ENCODE measurements around the gene NSG1. TPM values are rescaled to one million over a fixed set of nuclear protein-coding genes. Genes with fewer than 3 reads are reported as not detected.

Gene NSG1
- total RNA-seq, 1 donor from 2014 or later = 10.6 TPM

GRCh38 chr4:4379540-4380087 lies 7.3 kb upstream of the NSG1 start:
- Histone ChIP-seq H3K4me1 (ENCODE audit: insufficient read depth, low read length) (no peaks in the 10 kb centered on the region), H4K20me1 (ENCODE audit: insufficient read depth, low read length) (no peaks in the 10 kb centered on the region), H3K27me3 (ENCODE audit: insufficient read depth, low read length) (peaks cover 24% of the 10 kb centered on the region), H3K79me2 (ENCODE audit: insufficient read depth, low read length) (no peaks in the 10 kb centered on the region), H3K9me3 (ENCODE audit: insufficient read depth, low read depth, low read length) (no peaks in the 10 kb centered on the region), H3K4me3 (ENCODE audit: insufficient read depth, low read depth, low read length) (no peak overlapping the region), H3K27ac (ENCODE audit: low read depth, low read length) (no peak overlapping the region), H3K4me2 (ENCODE audit: low read length) (no peak overlapping the region), H3K9ac (ENCODE audit: low read length) (no peak overlapping the region), H3K36me3 (ENCODE audit: insufficient read depth, low read length) (no peaks in the 10 kb centered on the region), H2AFZ (ENCODE audit: low read depth, low read length) (no peak overlapping the region)
- FAIRE-seq = no peak
- Mint-ChIP-seq H3K36me3 (ENCODE audit: low read depth, unreplicated experiment) (no peaks in the 10 kb centered on the region), H3K27ac (ENCODE audit: unreplicated experiment) (no peak overlapping the region), H3K27me3 (ENCODE audit: low read depth, unreplicated experiment) (peaks cover 73% of the 10 kb centered on the region), H3K9me3 (ENCODE audit: unreplicated experiment) (no peaks in the 10 kb centered on the region), H3K4me1 (ENCODE audit: low read depth, unreplicated experiment) (no peaks in the 10 kb centered on the region), H3K4me3 (ENCODE audit: unreplicated experiment) (no peak overlapping the region)
- TF ChIP-seq CTCF (IDR thresholded peaks at IDR 0.05; ENCODE audit: insufficient read depth, low read depth, low read length) (no peak), EZH2 (IDR thresholded peaks at IDR 0.05; ENCODE audit: insufficient read depth, low read length) (no peak)
- DNase-seq (ENCODE audit: low read depth) = no peak

GRCh38 chr4:4383085-4383484 lies 3.8 kb upstream of the NSG1 start:
- H3K9ac ChIP-seq (ENCODE audit: low read length) = no peak overlapping the region
- FAIRE-seq (no peak), DNase-seq (ENCODE audit: low read depth) (no peak)
- Mint-ChIP-seq H3K36me3 (ENCODE audit: low read depth, unreplicated experiment) (no peaks in the 10 kb centered on the region), H3K4me3 (ENCODE audit: unreplicated experiment) (no peak overlapping the region), H3K9me3 (ENCODE audit: unreplicated experiment) (peaks cover under 1% of the 10 kb centered on the region), H3K4me1 (ENCODE audit: low read depth, unreplicated experiment) (no peaks in the 10 kb centered on the region), H3K27ac (ENCODE audit: unreplicated experiment) (no peak overlapping the region), H3K27me3 (ENCODE audit: low read depth, unreplicated experiment) (peaks cover 63% of the 10 kb centered on the region)
- no peaks in the 10 kb centered on the region for H4K20me1 ChIP-seq (ENCODE audit: insufficient read depth, low read length)
- no peaks in the 10 kb centered on the region for H3K9me3 ChIP-seq (ENCODE audit: insufficient read depth, low read depth, low read length)
- H3K27me3 ChIP-seq (ENCODE audit: insufficient read depth, low read length) = peaks cover 41% of the 10 kb centered on the region
- no peak for TF ChIP-seq CTCF (IDR thresholded peaks at IDR 0.05; ENCODE audit: insufficient read depth, low read depth, low read length)
- no peak for TF ChIP-seq EZH2 (IDR thresholded peaks at IDR 0.05; ENCODE audit: insufficient read depth, low read length)
- no peaks in the 10 kb centered on the region for H3K79me2 ChIP-seq (ENCODE audit: insufficient read depth, low read length)
- no peak overlapping the region for H3K4me3 ChIP-seq (ENCODE audit: insufficient read depth, low read depth, low read length)
- no peaks in the 10 kb centered on the region for H3K36me3 ChIP-seq (ENCODE audit: insufficient read depth, low read length)
- no peak overlapping the region for H3K4me2 ChIP-seq (ENCODE audit: low read length)
- no peak overlapping the region for H2AFZ ChIP-seq (ENCODE audit: low read depth, low read length)
- peaks cover 3% of the 10 kb centered on the region for H3K4me1 ChIP-seq (ENCODE audit: insufficient read depth, low read length)
- no peak overlapping the region for H3K27ac ChIP-seq (ENCODE audit: low read depth, low read length)

GRCh38 chr4:4384837-4385236 lies 2.1 kb upstream of the NSG1 start:
- peaks cover 55% of the 10 kb centered on the region for H3K27me3 ChIP-seq (ENCODE audit: insufficient read depth, low read length)
- no peaks in the 10 kb centered on the region for H3K4me1 Mint-ChIP-seq (ENCODE audit: low read depth, unreplicated experiment)
- TF ChIP-seq CTCF (IDR thresholded peaks at IDR 0.05; ENCODE audit: insufficient read depth, low read depth, low read length) = peak; percentile 6
- TF ChIP-seq EZH2 (IDR thresholded peaks at IDR 0.05; ENCODE audit: insufficient read depth, low read length) = no peak
- peaks cover 2% of the 10 kb centered on the region for H3K9me3 Mint-ChIP-seq (ENCODE audit: unreplicated experiment)
- FAIRE-seq = no peak
- H3K27me3 Mint-ChIP-seq (ENCODE audit: low read depth, unreplicated experiment) = peaks cover 68% of the 10 kb centered on the region
- H3K36me3 Mint-ChIP-seq (ENCODE audit: low read depth, unreplicated experiment) = peaks cover 2% of the 10 kb centered on the region
- no peak overlapping the region for H3K27ac ChIP-seq (ENCODE audit: low read depth, low read length)
- H3K9me3 ChIP-seq (ENCODE audit: insufficient read depth, low read depth, low read length) = no peaks in the 10 kb centered on the region
- no peak overlapping the region for H3K4me2 ChIP-seq (ENCODE audit: low read length)
- no peak overlapping the region for H2AFZ ChIP-seq (ENCODE audit: low read depth, low read length)
- H3K79me2 ChIP-seq (ENCODE audit: insufficient read depth, low read length) = no peaks in the 10 kb centered on the region
- H3K4me3 ChIP-seq (ENCODE audit: insufficient read depth, low read depth, low read length) = no peak overlapping the region
- H3K9ac ChIP-seq (ENCODE audit: low read length) = no peak overlapping the region
- no peak for DNase-seq (ENCODE audit: low read depth)
- no peaks in the 10 kb centered on the region for H4K20me1 ChIP-seq (ENCODE audit: insufficient read depth, low read length)
- no peaks in the 10 kb centered on the region for H3K36me3 ChIP-seq (ENCODE audit: insufficient read depth, low read length)
- H3K27ac Mint-ChIP-seq (ENCODE audit: unreplicated experiment) = no peak overlapping the region
- peak overlapping the region; percentile 52 for H3K4me3 Mint-ChIP-seq (ENCODE audit: unreplicated experiment)
- H3K4me1 ChIP-seq (ENCODE audit: insufficient read depth, low read length) = peaks cover 3% of the 10 kb centered on the region

Measured in astrocyte (in vitro differentiated cells and primary cell).